Measurements from ENCODE around the gene CERS6.
"Not testable (repeated sequence)": the region's sequence is repeated elsewhere in the genome, so short reads cannot be mapped to it uniquely, and the experiment has no call there.

The CERS6 gene

DNA sequence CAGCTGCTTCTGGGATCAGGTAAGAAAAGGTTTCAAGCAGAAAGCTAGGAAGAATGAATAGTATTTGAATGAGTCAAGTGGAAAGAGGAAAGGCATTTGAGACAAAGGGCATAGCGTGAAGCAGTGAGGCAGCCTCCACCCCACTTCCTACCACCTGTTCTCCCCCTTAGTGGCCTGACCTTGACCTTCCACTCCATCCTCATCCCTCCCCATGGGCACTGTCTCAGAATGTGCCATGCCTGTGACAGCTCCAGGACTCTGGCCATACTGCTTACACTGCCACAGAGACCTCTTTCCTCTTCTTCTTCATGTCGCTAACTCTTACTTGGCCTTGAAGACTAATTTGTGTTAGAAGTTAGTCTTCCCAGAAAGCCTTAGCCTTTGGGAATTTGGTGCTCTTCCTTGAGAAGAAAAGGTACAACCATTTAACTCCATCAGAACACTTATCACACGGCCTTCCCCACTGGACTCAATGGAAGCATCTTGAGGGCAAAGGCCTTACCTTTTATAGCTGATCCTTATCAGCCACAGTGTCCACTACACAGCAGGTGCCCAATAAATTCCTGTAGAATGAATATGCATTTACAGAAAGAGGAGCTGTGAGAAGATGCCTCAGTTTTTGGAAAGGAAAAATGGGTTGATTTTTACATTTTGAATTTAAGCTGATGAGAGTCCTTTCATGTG lies 331.2 kb downstream of the CERS6 start:
- in situ Hi-C loops (cut with HindIII; ENCODE audit: low sequenced_read_pairs), result no loop called here
- TF ChIP-seq, protein P1, sequence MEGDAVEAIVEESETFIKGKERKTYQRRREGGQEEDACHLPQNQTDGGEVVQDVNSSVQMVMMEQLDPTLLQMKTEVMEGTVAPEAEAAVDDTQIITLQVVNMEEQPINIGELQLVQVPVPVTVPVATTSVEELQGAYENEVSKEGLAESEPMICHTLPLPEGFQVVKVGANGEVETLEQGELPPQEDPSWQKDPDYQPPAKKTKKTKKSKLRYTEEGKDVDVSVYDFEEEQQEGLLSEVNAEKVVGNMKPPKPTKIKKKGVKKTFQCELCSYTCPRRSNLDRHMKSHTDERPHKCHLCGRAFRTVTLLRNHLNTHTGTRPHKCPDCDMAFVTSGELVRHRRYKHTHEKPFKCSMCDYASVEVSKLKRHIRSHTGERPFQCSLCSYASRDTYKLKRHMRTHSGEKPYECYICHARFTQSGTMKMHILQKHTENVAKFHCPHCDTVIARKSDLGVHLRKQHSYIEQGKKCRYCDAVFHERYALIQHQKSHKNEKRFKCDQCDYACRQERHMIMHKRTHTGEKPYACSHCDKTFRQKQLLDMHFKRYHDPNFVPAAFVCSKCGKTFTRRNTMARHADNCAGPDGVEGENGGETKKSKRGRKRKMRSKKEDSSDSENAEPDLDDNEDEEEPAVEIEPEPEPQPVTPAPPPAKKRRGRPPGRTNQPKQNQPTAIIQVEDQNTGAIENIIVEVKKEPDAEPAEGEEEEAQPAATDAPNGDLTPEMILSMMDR (IDR thresholded peaks at IDR 0.05; ENCODE audit: low read depth, low read length), result no peak
- H3K4me3 ChIP-seq (ENCODE audit: low read depth, low read length), result no peak overlapping the region
- DNase-seq (ENCODE audit: low read depth, low spot score), result no peak

DNA sequence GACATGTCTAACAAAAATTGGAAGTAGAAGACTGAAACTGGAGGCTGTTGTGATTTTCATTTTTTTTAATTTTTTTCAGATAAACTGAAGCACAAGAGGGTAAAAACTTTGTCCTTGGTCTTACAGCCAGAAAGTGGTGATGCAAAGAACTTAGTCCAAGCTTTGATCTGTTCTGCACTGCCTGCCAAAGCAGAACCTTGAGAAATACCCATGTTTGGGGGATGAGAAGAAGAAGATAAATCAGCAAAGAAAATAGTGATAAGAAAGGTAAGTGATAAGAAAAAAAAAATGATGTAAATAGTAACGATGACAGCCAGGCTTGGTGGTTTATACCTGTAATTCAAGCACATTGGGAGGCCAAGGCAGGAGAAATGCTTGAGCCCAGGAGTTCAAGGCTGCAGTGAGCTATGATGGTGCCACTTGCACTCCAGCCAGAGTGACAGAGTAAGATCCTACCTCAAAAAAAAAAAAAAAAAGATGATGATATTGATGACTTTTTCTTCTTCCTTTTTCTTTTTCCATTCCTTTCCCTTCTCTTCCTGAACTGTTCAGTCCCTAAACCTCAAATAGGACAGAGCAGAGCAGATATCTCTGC lies 331.8 kb downstream of the CERS6 start:
- TF ChIP-seq, protein P1 (IDR thresholded peaks at IDR 0.05; ENCODE audit: low read depth, low read length), result no peak
- no peak for DNase-seq (ENCODE audit: low read depth, low spot score)
- H3K4me3 ChIP-seq (ENCODE audit: low read depth, low read length), result no peak overlapping the region
- in situ Hi-C loops (cut with HindIII; ENCODE audit: low sequenced_read_pairs), result no loop called here

DNA sequence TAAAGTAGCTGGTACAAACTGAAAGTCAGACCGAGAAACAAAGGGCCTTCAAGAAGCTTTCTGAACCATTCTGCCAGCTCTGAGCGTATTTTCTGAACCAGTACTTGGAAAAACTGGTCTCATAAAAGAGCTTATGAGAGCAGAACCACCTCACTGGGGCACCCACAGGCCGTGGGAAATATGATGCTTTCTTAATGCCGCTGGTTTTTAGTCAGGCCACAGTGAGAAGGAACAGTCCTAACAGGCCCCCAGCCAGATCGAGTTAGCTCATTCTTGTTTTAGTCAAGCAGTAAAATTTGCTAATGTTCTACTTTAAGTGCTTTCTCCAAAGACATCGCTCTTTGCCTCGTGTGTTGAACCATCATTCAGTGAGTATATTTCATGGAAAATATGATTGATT lies 333.7 kb downstream of the CERS6 start:
- no peak for DNase-seq (ENCODE audit: low read depth, low spot score)
- TF ChIP-seq, protein P1 (IDR thresholded peaks at IDR 0.05; ENCODE audit: low read depth, low read length), result no peak
- in situ Hi-C loops (cut with HindIII; ENCODE audit: low sequenced_read_pairs), result no loop called here
- H3K4me3 ChIP-seq (ENCODE audit: low read depth, low read length), result no peak overlapping the region

DNA sequence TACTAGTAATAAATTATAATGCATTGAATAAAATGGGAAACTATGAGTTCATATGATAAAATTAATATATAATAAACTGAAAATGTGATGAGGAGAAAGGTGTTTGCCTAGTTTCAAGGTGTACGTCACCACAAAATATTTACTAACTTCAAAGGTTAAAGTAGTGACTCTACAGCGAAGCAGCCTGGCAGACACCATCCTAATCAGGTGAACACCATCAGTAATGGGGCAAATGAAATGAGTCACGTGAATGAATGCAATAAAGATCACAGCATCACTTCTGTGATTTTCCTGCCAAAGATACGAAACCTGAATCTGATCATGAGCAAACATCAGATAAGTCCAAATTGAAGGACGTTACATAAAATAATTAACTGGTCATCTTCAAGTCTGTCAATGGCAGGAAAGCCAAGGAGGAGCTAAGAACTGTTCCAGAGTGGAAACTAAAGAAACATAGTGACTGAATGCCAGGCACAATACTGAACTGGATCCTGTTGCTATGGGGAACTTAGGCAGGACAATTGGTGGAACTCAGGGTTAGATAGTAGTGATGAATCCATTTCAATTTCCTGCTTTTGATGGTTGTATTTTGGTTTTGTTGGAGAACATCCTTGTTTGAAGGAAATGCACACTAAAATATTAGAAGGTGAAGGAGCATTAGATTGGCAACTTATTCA lies 334.3 kb downstream of the CERS6 start:
- no peak overlapping the region for H3K4me3 ChIP-seq (ENCODE audit: low read depth, low read length)
- DNase-seq (ENCODE audit: low read depth, low spot score), result no peak
- in situ Hi-C loops (cut with HindIII; ENCODE audit: low sequenced_read_pairs), result no loop called here
- TF ChIP-seq, protein P1 (IDR thresholded peaks at IDR 0.05; ENCODE audit: low read depth, low read length), result no peak

DNA sequence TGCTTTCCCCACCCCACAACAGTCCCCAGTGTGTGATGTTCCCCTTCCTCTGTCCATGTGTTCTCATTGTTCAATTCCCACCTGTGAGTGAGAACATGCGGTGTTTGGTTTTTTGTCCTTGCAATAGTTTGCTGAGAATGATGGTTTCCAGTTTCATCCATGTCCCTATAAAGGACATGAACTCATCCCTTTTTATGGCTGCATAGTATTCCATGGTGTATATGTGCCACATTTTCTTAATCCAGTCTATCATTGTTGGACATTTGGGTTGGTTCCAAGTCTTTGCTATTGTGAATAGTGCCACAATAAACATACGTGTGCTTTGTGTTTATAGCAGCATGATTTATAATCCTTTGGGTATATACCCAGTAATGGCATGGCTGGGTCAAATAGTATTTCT lies 335.1 kb downstream of the CERS6 start:
- H3K4me3 ChIP-seq (ENCODE audit: low read depth, low read length); in situ Hi-C loops (cut with HindIII; ENCODE audit: low sequenced_read_pairs); DNase-seq (ENCODE audit: low read depth, low spot score): not testable (repeated sequence)

GRCh38 chr2:168793596-168793995 lies 337.5 kb downstream of the CERS6 start:
- no peak for DNase-seq (ENCODE audit: low read depth, low spot score)
- TF ChIP-seq, protein P1 (IDR thresholded peaks at IDR 0.05; ENCODE audit: low read depth, low read length), result no peak
- in situ Hi-C loops (cut with HindIII; ENCODE audit: low sequenced_read_pairs), result no loop called here
- H3K4me3 ChIP-seq (ENCODE audit: low read depth, low read length), result no peak overlapping the region

GRCh38 chr2:168794968-168795367 lies 338.9 kb downstream of the CERS6 start:
- no peak overlapping the region for H3K4me3 ChIP-seq (ENCODE audit: low read depth, low read length)
- in situ Hi-C loops (cut with HindIII; ENCODE audit: low sequenced_read_pairs), result no loop called here
- DNase-seq (ENCODE audit: low read depth, low spot score), result no peak
- TF ChIP-seq, protein P1 (IDR thresholded peaks at IDR 0.05; ENCODE audit: low read depth, low read length), result no peak
